ENCODE results near the gene RTF1.

The RTF1 gene

GRCh38 chr15:41510728-41511127, 93.8 kb downstream of the RTF1 start:
- no peak for DNase-seq

DNA sequence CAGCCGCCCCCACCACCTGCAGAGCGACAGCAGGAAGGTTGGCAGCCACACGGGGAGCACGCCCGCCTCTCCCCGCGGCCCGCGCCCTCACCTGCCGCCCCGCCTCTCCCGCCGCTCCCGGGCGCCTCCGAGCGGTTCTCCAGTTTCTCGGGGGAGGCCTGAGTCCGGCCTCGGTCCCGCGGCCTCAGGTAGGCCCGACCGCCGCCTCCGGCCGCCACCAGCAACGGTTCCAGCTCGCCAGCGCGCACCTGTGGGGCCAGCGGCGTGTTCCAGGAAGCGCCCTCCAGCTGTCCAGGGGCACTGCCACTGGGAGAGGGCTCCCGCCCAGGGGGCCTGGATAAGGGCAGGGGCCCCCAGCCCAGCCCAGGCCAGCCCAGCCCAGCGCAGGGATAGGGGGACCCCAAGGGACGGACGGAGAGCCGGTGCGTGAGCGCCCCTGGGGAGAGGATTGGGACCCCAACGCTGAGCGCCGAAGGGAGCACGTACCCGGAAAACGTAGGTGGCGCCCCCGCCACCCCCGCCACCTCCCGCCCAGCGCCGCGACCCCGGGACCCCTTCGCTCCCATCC, 94.5 kb downstream of the RTF1 start:
- DNase-seq = no peak

DNA sequence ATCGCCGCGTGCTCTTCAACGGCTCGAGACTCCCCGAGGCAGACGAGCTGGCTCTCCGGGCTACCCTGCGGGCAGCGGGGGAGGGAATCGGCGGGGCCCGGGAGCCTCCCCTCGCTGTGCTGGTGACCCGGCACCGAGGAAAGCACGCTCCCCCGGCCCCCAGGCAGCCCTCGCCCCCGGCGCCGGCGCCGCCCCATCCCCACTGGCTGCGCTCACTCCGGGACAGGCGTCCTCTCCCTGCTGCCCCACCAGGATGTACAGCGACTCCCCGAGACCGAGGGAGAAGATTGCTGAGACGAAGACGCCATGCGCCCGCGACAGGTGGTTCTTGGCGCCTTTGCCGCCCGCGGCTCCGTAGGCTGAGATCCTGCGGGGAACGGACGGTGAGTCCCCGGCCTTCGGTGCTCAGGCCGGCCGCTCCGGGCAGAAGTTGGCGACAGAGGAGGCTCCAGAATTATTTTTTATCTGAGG, 95.0 kb downstream of the RTF1 start:
- DNase-seq = no peak

GRCh38 chr15:41512512-41512939, 95.6 kb downstream of the RTF1 start:
- no peak for DNase-seq

GRCh38 chr15:41512940-41513505, 96.1 kb downstream of the RTF1 start:
- no peak for DNase-seq

DNA sequence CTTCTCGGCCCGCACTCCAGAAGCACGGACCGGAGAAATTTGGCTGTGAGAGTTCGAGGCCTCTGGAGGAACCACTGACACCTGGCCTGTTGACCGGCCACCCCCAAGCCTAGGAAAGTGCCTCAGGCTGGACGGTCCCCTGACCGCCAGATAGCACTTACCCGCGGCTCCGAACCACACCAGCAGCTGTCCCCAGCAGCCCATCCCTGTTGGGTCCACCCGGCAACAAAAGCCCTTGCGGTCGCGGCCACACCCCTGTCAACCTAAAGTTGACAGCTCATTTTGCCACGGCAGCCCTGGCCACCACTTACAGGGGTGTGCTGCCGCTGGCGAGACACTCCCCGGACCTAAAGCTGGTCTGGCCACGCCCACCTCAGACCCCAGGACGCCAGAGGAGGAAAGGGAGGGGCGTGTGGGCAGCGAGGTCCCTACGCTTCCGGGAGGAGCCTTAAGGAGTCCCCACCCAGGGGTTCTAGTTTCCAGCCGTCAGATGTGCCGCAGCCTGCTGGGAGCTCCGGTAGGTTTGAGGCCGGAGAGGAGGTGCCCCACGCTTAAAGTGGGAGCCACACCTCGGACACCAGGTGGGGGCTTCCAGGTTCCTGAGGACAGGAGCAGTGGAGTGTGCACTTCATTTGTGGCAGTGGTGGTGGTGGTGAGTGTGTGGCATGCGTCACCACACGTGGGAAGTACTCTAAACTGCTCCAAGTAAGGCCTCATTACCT, 96.8 kb downstream of the RTF1 start, which contains the start of gene LTK:
TSS of gene LTK (minus strand) at position 322 of the 722 bp plus-strand sequence. CDS start at position 204, 118 bp downstream.
- no peak for DNase-seq

DNA sequence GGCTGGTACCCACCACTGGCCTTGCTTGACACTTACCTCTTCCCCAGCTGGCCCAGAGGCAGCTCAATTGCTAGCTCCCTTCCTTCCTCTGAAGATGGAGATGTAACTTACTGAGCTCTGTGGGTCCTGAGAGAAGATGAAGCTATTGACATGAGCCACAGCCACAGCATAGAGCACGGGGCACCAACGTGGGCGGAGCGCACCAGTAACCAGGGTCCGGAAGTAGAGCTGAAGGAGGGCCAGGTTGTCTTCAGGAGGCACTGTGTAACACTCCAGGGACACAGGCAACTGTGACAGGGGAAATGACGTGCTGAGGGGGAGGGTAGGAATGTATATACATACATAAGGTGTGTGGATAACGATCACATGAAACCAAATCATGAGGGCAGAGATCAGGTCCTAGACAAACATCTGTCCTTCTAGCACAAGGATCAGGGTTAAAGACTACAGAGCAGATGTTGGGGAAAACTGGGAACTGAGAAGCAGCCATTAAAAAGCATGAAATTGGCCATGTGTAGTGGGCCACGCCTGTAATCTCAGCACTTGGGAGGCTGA, 101.1 kb downstream of the RTF1 start:
- DNase-seq = no peak

DNA sequence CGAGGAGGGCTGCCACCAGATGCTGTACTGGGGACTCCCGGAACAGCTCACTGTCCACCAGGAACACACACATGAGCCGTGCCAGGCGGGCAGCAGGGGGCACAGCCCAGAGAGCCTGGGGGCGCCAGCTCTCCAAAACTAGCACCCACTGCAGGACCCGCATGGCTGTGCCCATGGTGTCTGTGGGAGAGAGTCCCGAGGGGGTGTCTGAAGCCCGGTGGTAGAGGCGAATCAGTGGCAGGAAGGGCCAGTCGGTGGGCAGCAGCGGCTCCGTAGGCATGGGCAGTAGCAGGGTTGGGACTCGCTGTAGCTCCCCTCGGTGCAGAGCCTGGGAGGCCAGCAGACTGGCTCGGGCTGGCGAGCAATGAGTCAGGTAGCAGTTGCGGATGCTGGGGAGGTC, 103.7 kb downstream of the RTF1 start:
- DNase-seq = no peak

DNA sequence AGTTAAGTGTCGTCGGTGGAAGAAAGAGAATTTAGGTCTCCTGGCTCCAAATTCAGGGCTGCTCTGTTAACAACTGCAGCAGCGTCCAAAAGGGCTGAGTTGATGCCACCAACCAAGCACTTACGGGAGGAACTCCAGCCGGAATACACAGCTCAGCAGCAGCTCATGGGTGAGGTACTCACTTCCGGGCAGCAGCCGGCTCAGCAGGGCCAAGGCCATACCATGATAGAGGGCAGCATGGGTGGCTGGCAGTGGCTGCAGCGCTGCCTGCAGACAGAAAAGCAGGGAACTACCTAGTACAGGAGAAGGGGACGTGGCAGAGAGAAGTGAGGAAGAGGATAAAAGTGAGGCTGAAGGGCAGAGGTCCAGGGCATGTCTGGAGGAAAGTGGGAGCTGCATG, 104.7 kb downstream of the RTF1 start:
- DNase-seq = no peak

DNA sequence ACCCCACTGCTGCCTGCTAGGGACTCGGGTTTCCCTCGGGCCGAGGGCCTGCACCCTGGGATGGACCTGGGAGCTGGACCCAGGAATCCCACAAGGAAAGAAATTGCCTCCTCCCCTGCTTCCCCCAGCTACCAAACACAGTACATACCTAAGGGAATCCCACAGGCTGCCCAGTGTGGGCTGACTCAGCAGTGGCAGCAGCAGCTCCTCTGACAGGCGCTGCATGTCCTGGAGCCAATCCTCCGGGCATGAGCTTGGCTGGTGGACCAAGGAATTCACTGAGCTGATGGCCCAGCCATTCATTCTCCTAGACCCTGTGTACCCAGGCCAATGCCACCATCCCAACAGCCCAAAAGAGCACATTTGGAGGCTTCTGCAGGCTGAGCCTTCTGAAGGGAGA, 106.2 kb downstream of the RTF1 start:
- DNase-seq = no peak

DNA sequence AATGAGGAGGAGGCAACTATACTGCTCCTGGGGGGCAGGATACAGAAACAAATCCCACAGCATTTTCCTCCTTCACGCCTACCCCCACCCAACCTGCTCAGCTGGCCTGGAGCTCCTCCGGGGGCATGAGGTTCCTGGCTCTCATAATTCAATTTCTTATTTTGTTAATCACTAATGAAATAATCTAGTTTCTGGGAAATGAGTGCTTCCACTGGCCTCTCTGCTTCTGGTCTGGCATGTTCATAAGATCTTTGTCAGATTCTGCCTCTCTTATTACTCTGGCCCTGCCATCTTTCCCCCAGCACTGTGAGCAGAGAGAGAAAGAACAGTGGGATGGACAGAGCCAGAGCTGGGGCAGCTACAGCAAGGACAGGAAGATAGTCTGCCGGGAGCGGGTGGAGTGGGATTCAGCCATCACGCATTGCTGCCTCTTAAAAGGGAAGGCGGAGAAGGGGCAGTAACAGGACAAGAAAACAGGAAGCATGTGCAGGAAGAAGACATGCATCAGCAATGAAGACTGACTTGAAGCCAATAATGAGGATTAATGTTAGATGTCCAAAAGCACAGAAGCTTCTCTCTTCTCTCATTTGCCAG, 113.6 kb downstream of the RTF1 start:
- no peak for DNase-seq

Measured in NK-92 treated with Interleukin-12 subunit alpha and Interleukin-12 subunit beta, amount 100 ng/mL, for 24 hours (cell line).